ENCODE measurements around the gene RYR2. TPM values are rescaled to one million over a fixed set of nuclear protein-coding genes. Genes with fewer than 3 reads are reported as not detected.

RYR2 gene
- polyA plus RNA-seq, 10 donors: 1.6 to 4.6 (median 3.1) TPM

GRCh38 chr1:237031480-237031879 is 10.5 kb upstream of the RYR2 start:
- no peak for DNase-seq

DNA sequence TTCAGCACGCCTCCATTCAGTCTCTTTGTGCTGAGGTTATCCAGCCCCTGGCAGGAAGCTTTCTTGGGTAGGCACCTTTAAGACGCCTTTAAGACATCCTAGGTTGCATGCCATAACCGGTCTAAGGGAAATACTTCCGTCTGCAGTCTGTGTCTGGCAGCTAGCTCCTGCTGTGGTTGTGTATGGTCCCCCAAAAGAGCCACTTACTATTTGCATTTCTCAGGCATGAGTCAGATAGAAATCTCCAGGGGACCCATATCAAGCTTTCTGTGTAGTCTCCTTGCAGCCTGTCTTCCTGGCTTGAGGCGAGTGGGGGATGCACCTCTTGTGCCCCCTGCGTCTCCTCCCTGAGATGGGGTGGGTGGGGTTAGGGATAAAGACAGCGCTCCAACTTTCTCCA is 10.0 kb upstream of the RYR2 start:
- DNase-seq: no peak

DNA sequence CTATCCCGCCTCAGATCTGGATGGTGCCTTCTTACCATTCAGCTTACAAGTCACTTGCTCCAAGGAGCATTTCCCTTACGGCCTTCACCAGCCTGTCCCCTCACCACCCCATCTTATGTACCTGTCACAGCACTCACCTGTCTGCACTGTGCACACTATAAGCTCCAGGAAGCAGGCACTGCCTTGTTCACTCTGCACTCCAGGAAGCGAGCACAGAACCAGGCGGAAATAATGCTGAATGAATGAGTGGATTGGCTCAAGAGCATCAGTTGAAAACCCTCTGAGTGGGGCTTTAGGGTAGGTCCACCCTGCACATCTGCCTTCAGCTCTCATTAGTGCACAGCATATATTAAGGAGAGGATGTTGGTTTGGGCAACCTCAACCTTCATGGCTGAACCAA is 8.9 kb upstream of the RYR2 start:
- no peak for DNase-seq

- no peak for DNase-seq
These were observed 8.2 kb upstream of the RYR2 start for GRCh38 chr1:237033804-237034203.

DNA sequence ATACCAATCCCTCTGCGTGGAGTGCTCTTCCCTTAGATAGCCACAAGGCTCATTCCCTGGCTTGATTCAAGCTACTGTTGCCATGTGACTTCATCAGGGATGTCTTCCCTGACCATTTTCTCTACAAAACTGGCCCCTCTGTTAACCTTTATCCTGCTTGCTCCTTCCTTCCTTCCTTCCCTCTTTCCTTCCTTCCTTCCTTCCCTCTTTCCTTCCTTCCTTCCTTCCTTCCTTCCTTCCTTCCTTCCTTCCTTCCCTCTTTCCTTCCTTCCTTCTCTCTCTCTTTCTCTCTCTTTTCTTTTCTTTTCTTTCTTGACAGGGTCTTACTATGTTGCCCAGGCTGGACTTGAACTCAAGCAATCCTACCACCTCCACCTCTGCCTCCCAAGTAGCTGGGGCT is 6.2 kb upstream of the RYR2 start:
- DNase-seq: no peak

- DNase-seq: no peak
These were observed 3.8 kb upstream of the RYR2 start for GRCh38 chr1:237038211-237038610.

DNA sequence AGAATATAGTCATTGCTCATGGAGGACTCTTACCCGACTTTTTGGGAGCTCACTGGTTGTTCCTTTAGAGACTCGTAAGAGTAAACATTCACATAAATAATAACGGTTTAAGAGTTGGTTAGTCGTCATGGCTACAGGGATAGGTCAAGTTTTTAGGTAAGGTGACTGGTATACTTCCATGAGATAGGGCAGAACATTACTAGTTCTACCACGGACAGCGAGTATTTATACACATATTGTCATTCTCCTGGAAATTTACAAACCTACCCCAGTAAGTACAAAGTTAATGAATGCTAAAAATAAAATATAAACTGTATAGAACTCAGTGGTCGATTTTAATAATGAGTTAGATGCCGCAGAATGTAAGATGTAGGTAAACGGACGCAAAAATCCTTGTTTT is 1.2 kb upstream of the RYR2 start:
- no peak for DNase-seq

GRCh38 chr1:237041461-237041794 is 556 bp upstream of the RYR2 start:
- DNase-seq: no peak

- DNase-seq: peak in 1 of 3 donors; percentile 53
These were observed 525 bp downstream of the RYR2 start for GRCh38 chr1:237042526-237042891.

DNA sequence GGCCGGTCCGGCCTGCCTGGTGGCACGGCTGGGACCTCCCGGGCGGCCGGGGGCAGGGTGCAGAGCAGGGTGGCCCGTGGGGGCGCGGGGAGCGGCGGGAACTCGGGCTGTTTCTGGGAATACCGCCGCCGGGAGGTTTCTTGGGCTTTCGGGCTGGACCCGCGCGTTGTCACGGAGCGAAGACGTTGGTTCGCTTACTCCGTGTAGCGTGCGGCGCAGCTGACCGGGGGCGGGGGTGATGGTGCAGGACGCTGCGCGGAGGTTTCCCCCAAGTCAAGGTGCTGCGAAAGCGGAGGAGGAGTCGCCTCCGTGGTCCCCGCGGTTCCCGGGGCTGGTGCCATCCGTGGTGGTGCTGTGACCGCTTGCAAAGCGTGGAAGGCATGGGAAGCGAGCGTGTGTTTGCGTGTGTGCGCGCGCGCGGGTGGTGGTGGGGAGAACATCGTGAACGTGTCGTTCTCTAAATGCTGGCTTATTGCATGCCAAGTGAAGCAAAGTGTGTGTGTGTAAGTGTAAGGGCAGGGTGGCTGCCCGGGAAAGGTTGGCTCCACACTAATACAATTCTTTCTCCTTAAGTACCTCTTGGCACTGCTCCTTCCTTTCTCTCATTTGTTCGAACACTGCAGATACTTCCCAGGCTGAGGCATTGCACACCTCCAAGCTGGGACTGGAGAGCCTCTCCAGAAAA is 1.1 kb downstream of the RYR2 start:
- DNase-seq: peak in 2 of 3 donors; percentile 14 to 55

DNA sequence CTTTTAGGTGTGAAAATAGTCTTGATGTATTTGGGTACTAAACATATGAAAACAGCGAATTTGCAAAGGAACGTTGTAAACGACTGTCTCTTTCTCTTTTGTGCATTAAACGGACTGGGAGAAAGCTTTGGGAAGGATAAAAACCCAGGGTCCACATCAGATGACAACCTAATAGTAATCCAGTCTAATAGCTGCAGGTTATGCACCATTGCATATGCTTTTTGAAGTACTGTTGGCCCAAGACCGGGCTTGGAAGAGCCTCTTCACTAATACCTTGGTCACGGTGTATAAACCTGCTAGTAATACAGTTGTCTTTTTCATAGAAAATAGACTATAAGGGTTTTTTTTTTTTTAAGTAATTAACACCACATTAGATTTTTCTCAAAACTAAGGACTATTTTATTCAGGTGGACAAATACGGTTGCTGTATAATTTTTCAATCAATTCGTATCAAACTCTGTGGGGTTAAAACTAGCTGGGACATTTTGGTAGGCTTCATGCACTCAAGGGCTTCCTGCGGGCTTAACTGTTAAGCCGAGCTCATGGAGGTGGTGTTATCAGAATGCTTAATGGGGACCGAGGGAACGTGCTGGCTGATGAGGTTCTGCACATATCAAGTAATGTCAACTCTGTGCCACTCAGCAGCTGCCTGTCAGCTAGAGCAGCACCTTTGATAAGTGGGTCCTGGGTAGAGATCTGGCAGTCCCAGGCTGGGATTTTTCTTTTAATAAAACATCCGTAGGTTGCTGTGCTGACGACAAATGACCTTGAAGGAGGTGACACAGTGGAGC is 2.1 kb downstream of the RYR2 start:
- DNase-seq: no peak

- no peak for DNase-seq
These were observed 3.5 kb downstream of the RYR2 start for GRCh38 chr1:237045278-237046016.

DNA sequence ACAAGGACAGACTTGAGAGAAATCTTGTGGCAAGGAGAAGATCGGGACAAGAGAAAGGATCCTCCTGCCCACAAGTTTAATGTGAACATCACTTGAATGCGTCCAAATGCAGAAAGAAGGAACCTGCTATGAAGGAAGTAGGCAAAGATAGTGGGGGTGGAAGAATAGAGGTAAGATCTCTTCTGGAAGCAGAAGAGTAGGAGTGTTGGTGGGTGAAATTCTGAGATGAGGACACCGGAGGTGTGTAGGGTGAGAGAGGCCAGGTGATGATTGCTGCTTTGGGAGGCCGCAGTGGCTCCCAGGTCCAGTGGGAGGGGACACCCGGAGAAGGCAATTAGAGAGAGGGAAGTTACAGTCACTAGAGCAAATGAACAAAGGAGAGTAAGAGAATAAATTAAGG is 6.8 kb downstream of the RYR2 start:
- DNase-seq: no peak

GRCh38 chr1:237050185-237050584 is 8.2 kb downstream of the RYR2 start:
- DNase-seq: no peak

DNA sequence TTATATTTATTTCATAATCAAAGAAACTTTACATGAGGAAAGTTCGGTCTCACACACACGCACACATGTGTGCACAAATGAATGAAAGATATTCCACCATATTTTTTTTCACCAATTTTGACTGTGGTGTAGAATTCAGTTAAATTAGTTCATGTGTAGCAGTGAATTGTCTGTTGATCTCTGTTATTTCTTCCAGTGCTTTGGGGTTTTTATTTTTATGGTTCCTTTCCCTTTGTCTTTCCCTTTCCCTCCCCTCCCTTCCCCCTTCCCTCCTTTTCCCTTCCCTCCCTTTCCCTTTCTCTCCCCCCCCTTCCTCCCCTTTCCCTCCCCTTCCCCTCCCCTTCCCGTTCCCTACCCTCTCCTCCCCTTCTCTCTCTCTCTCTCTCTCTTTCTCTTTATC is 8.9 kb downstream of the RYR2 start:
- no peak for DNase-seq

- no peak for DNase-seq
These were observed 12.3 kb downstream of the RYR2 start for GRCh38 chr1:237054313-237054712.

GRCh38 chr1:237058470-237058869 is 16.5 kb downstream of the RYR2 start:
- DNase-seq: no peak

DNA sequence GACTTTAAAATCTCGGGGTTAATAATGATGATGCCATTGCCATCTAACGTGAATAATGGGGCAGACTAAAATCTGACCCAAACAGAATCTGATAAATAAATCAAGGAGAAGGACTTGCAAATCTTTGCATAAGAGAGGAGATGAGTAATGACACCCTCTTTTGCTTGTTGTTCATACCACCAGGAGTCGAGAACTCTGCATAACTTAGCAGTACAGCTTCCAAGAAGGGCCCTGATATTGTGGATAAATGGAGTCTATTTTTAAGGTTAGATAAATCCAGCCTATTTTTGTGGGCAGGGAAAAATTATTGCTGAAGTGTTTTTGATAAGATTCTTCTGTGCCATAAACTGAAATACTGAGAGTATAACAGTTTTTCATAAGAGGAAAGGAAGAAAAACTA is 17.3 kb downstream of the RYR2 start:
- no peak for DNase-seq

- no peak for DNase-seq
These were observed 21.0 kb downstream of the RYR2 start for GRCh38 chr1:237062976-237063375.

- no peak for DNase-seq
These were observed 23.9 kb downstream of the RYR2 start for GRCh38 chr1:237065903-237066302.

DNA sequence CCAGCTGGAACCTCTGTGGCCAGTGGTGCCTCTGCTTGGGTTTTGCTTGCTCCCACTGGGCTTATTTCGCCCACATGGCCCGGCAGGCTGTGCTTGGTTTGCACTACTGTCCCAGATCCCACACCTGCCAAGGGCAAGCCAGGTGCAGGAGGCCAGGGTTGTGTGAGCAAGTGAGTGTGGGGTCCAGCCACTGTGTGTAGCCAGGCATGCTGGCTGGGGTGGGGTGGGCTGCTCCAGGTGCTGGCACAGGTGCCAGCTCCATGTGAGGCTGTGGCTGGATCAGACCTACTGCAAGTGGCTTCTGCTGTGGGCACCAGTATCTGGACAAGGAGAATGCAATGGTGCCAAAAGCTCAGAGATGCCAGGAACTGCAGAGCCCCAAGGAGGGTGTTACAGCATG is 28.5 kb downstream of the RYR2 start:
- DNase-seq: no peak

DNA sequence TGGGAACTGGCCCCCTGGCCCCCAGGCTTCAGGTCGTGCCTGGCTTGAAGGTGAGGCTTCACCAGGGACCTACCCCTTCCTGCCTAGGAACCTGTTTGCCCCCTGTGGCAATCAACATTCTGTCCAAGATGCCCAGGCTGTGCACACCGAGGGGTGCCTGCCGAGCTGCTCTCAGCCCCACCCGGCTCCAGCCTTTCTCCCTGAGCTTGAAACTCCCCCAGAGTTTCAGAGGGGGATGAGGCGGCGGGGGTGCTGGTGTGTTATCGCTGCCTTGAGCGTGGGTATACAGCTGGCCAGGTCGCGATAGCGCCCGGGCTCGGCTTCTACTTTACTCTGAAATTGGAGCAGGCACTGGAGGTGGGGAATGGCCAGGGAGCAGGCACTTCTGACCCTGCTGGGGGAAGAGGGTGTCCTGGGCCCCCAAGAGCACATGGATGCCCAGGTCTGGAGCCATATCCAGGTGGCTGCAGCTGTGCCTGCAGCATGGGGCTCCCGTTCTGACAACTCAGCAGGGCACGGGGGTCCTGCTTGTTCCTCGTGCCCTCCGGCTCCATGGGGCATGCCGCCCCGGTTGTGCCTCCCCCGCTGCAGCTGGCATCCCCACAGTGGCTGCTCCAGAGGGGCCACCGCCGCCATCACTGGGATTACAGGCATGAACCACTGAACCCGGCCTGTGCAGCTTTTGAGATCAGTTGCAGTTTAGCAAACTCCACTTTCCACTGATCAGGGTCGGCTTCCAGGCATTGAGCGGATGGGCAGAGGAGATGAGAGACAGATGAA is 29.8 kb downstream of the RYR2 start:
- DNase-seq: no peak

Measured in muscle of back (tissue), 11 donors.